Heart right ventricle (tissue), 16 donors: ENCODE measurements around the gene ECHDC3. TPM values are rescaled to one million over a fixed set of nuclear protein-coding genes. Genes with fewer than 3 reads are reported as not detected.

ENCODE experiments used
- ATAC-seq, 8 donors: fragments of 200-7000 bp; cut with Tn5 transposase; one replicate each; pipeline ENCODE4 v1.9.1; 2020; ENCODE audit warnings: mild to moderate bottlenecking in 8 of 8, moderate library complexity in 8 of 8, moderate number of reproducible peaks in 1 of 8
- DNase-seq, 2 donors: peaks; one replicate each; pipeline ENCODE4 v3.0.0-alpha.2; 2020
- H3K27ac ChIP-seq, 10 donors: fragments of 200-600 bp; sonication (generic) in 2 of 10; one replicate each; pipeline versions ENCODE4 v1.5.0 to v1.8.0; 2020 to 2022; ENCODE audit warnings: mild to moderate bottlenecking in 3 of 10
- H3K27me3 ChIP-seq, 7 donors: fragments of 200-600 bp; one replicate each; pipeline ENCODE4 v1.8.0; 2021 to 2022; ENCODE audit warnings: mild to moderate bottlenecking in 2 of 7
- H3K36me3 ChIP-seq, 9 donors: fragments of 200-600 bp; sonication (generic) in 1 of 9; one replicate each; pipeline versions ENCODE4 v1.5.0 to v1.8.0; 2020 to 2022; ENCODE audit warnings: mild to moderate bottlenecking in 2 of 9
- H3K4me1 ChIP-seq, 9 donors: fragments of 200-600 bp; sonication (generic) in 1 of 9; one replicate each; pipeline versions ENCODE4 v1.5.0 to v1.8.0; 2020 to 2022; ENCODE audit warnings: mild to moderate bottlenecking in 4 of 9
- H3K4me3 ChIP-seq, 10 donors: fragments of 200-600 bp; sonication (generic) in 2 of 10; one replicate each; pipeline versions ENCODE4 v1.5.0 to v1.8.0; 2020 to 2022; ENCODE audit warnings: mild to moderate bottlenecking in 7 of 10, moderate library complexity in 2 of 10
- H3K9me3 ChIP-seq, 11 donors: fragments of 200-600 bp in 10 of 11; sonication (generic) in 2 of 11; one replicate each; pipeline versions ENCODE4 v1.5.0 to v1.8.0; 2013 to 2022; ENCODE audit warnings: mild to moderate bottlenecking in 2 of 11, control low read depth in 1 of 11, moderate library complexity in 1 of 11
- CTCF ChIP-seq, 9 donors: fragments of 200-600 bp; sonication (generic) in 2 of 9; IDR thresholded peaks; one replicate each; pipeline versions ENCODE4 v1.5.0 to v1.8.0; 2021 to 2022; ENCODE audit warnings: antibody characterized with exemption in 9 of 9, mild to moderate bottlenecking in 5 of 9, moderate library complexity in 1 of 9
- WGBS, 2 donors: extraction: QIAGEN DNeasy Blood & Tissue Kit; methylation state at CpG; one replicate each; pipeline ENCODE4 v1.1.7; 2013; ENCODE audit warnings: inconsistent platforms in 1 of 2; 5-methylcytosine and 5-hydroxymethylcytosine counted together
- intact Hi-C, 10 donors: fragments of 100-400 bp; cut with DNase I; formaldehyde crosslinking; loops; one replicate each; pipeline versions ENCODE4 v1.11.1 to v1.14.2; 2022
- polyA plus RNA-seq, 2 donors: library from polyadenylated mRNA; stranded (reverse); fragments of 200-250 nt; gene quantifications; one replicate each; pipeline ENCODE4 v1.2.3, GENCODE V29; 2013
- total RNA-seq, 10 donors: library from RNA; stranded (reverse); fragmentation: NEBNext Ultra II Directional in 3 of 10; extraction: Animal tissue kit (Norgen Biotek cat#: 25700) in 3 of 10; gene quantifications; one replicate each; pipeline versions ENCODE4 v1.2.1 to v1.2.4, GENCODE V29; 2021 to 2023
- donor health status: Arrhythmogenic right ventricular cardiomyopathy.
- donor health status: ischemic (EF 13 %, LVEDD 7.1; RV severe dilation, severe dysfunction).
- donor health status: healthy with polysubstance abuse.
- donor health status: DM: no; HTN: yes; CAD: no.
- donor health status: DM: no; HTN: no; CAD: no.
- donor health status: ischemic (EF 25% LVEDD 6.9; RV normal size, moderate dysfunction).
- donor health status: ischemic (EF 25% LVEDD 5.7; RV mildly dilated, moderate dysfunction).
- donor health status: healthy.
- donor health status: DM: yes; HTN: yes; CAD: no.
- donor health status: Ischemic cardiomyopathy.
- donor health status: ischemic (EF 35%, LVEDD 5.7; RV mildly dilated, moderate dysfunction).
- donor health status: nonischemic (EF 11% LVEDD 7.7; RV severe dilation, severe dysfunction).
- donor health status: DM: yes; HTN: yes; CAD: no.
- donor health status: PGD.
- donor health status: ischemic (EF 29% LVEDD 5.4; RV normal size, mild dysfunction).
- donor health status: nonischemic (EF 23%, LVEDD 6.1; RV moderate dilation, normal function).

ECHDC3 gene
- total and polyA plus RNA-seq, 12 donors = 15.0 to 114 (median 57.1) TPM

- Histone ChIP-seq H3K9me3 (peaks cover 0 to 16% (median 0%) of the 10 kb centered on the region in 11 donors), H3K27me3 (peaks cover 0 to 8% (median 0%) of the 10 kb centered on the region in 7 donors), H3K27ac (no peak overlapping the region), H3K36me3 (no peaks in the 10 kb centered on the region), H3K4me1 (peaks cover 0 to 28% (median 0%) of the 10 kb centered on the region in 9 donors), H3K4me3 (no peak overlapping the region)
- ATAC-seq (peak in 1 of 8 donors; percentile 24), DNase-seq (no peak)
- TF ChIP-seq CTCF (IDR thresholded peaks at IDR 0.05) = no peak
- intact Hi-C loops = no loop called here
- 85 to 86% methylated on average over 13 of the region's 13 CpGs for WGBS, 2 donors
Observed at GRCh38 chr10:11715815-11716494, 26.2 kb upstream of the ECHDC3 start.

- peaks cover 0 to 16% (median 0%) of the 10 kb centered on the region in 11 donors for H3K9me3 ChIP-seq
- no peak for DNase-seq
- H3K4me1 ChIP-seq = peaks cover 0 to 26% (median 0%) of the 10 kb centered on the region in 9 donors
- TF ChIP-seq CTCF (IDR thresholded peaks at IDR 0.05) = no peak
- 98% methylated on average over 4 of the region's 4 CpGs for WGBS, 2 donors
- no peak overlapping the region for H3K4me3 ChIP-seq
- H3K27me3 ChIP-seq = peaks cover 0 to 8% (median 0%) of the 10 kb centered on the region in 7 donors
- H3K36me3 ChIP-seq = no peaks in the 10 kb centered on the region
- no peak for ATAC-seq
- intact Hi-C loops = no loop called here
- H3K27ac ChIP-seq = no peak overlapping the region
Observed at GRCh38 chr10:11716686-11717085, 25.5 kb upstream of the ECHDC3 start.

GRCh38 chr10:11719496-11720259, 22.5 kb upstream of the ECHDC3 start:
- WGBS, 2 donors = 86 to 91% methylated on average over 13 of the region's 13 CpGs
- Histone ChIP-seq H3K27me3 (no peaks in the 10 kb centered on the region), H3K27ac (peak overlapping the region in 1 of 10 donors; percentile 83), H3K36me3 (no peaks in the 10 kb centered on the region), H3K9me3 (peaks cover 0 to 16% (median 0%) of the 10 kb centered on the region in 11 donors), H3K4me1 (peaks cover 0 to 14% (median 0%) of the 10 kb centered on the region in 9 donors), H3K4me3 (no peak overlapping the region)
- ATAC-seq = no peak
- no peak for DNase-seq
- intact Hi-C loops = loop anchor here in 3 of 10 donors (2.0 to 10.0 kb wide), 4 partner anchors 105 to 205 kb away; partner anchors contain the start of gene USP6NL (in 1 of the 3)
- no peak for TF ChIP-seq CTCF (IDR thresholded peaks at IDR 0.05)

- H3K27me3 ChIP-seq = no peaks in the 10 kb centered on the region
- H3K4me1 ChIP-seq = peaks cover 0 to 14% (median 0%) of the 10 kb centered on the region in 9 donors
- H3K4me3 ChIP-seq = no peak overlapping the region
- no peaks in the 10 kb centered on the region for H3K36me3 ChIP-seq
- DNase-seq (no peak), ATAC-seq (peak in 5 of 8 donors; percentile 30 to 63 (median 51))
- peak overlapping the region in 1 of 10 donors; percentile 83 for H3K27ac ChIP-seq
- peaks cover 0 to 16% (median 0%) of the 10 kb centered on the region in 11 donors for H3K9me3 ChIP-seq
- intact Hi-C loops = loop anchor here in 3 of 10 donors (2.0 to 10.0 kb wide), 4 partner anchors 106 to 206 kb away; partner anchors contain the start of gene USP6NL (in 1 of the 3)
- 90 to 97% methylated on average over 11 of the region's 11 CpGs for WGBS, 2 donors
- no peak for TF ChIP-seq CTCF (IDR thresholded peaks at IDR 0.05)
Observed at GRCh38 chr10:11720260-11720741, 21.9 kb upstream of the ECHDC3 start.
